Endodermal cell (in vitro differentiated cells): Measurements from ENCODE around the gene TMCO4. TPM values are rescaled to one million over a fixed set of nuclear protein-coding genes. Genes with fewer than 3 reads are reported as not detected.

Source experiments
- DNase-seq: peaks from one replicate; pipeline ENCODE4 v3.0.0-alpha.2; 2017
- H3K27ac ChIP-seq: 2 replicates; pipeline ENCODE4 v1.5.1; 2013; ENCODE audit warnings: mild to moderate bottlenecking, low read depth, low read length, moderate library complexity
- H3K27me3 ChIP-seq: 2 replicates; pipeline ENCODE4 v1.6.1; 2013; ENCODE audit warnings: mild to moderate bottlenecking, low read length, moderate library complexity; ENCODE audit not compliant: insufficient read depth, control insufficient read depth, poor library complexity, severe bottlenecking
- H3K36me3 ChIP-seq: 2 replicates; pipeline ENCODE4 v1.7.0; 2013; ENCODE audit warnings: mild to moderate bottlenecking, low read length, moderate library complexity; ENCODE audit not compliant: control insufficient read depth, insufficient read depth
- H3K4me1 ChIP-seq: one replicate; pipeline ENCODE4 v1.7.0; 2013; ENCODE audit warnings: low read length; ENCODE audit not compliant: control insufficient read depth, insufficient read depth
- H3K4me3 ChIP-seq: 2 replicates; pipeline ENCODE4 v1.5.1; 2013; ENCODE audit warnings: mild to moderate bottlenecking, low read length, moderate library complexity
- H3K9ac ChIP-seq: 2 replicates; pipeline ENCODE4 v1.6.1; 2013; ENCODE audit warnings: mild to moderate bottlenecking, low read length, moderate library complexity; ENCODE audit not compliant: poor library complexity, severe bottlenecking; ENCODE audit errors: extremely low read depth
- H3K9me3 ChIP-seq: 2 replicates; pipeline ENCODE4 v1.6.1; 2013; ENCODE audit warnings: mild to moderate bottlenecking, low read length, moderate library complexity; ENCODE audit not compliant: control insufficient read depth
- H3K27ac Mint-ChIP-seq: 2 replicates; pipeline ENCODE4 v1.8.0; 2020; ENCODE audit warnings: mixed read lengths
- H3K27me3 Mint-ChIP-seq: 2 replicates; pipeline ENCODE4 v1.8.0; 2021; ENCODE audit warnings: mild to moderate bottlenecking, mixed read lengths; ENCODE audit not compliant: insufficient read depth
- H3K36me3 Mint-ChIP-seq: 2 replicates; pipeline ENCODE4 v1.8.0; 2020; ENCODE audit warnings: low read depth, mixed read lengths
- H3K4me1 Mint-ChIP-seq: 2 replicates; pipeline ENCODE4 v1.8.0; 2020; ENCODE audit warnings: mixed read lengths
- H3K4me3 Mint-ChIP-seq: 2 replicates; pipeline ENCODE4 v1.8.0; 2020; ENCODE audit warnings: mild to moderate bottlenecking, moderate library complexity, mixed read lengths
- H3K9me3 Mint-ChIP-seq: 2 replicates; pipeline ENCODE4 v1.8.0; 2020; ENCODE audit warnings: mild to moderate bottlenecking, mixed read lengths
- WGBS, 2 experiments: methylation state at CpG; one replicate each; pipeline versions ENCODE4 v1.1.5 to v1.1.7; 2013; ENCODE audit warnings: missing lambda C conversion rate in 2 of 2, mixed read lengths in 1 of 2; ENCODE audit not compliant: insufficient coverage in 1 of 2, insufficient read length in 1 of 2; 5-methylcytosine and 5-hydroxymethylcytosine counted together
- total RNA-seq, 2 donors: library from RNA; stranded (reverse); fragmentation: NEBNext Ultra II Directional in 1 of 2; extraction: Animal tissue kit (Norgen Biotek cat#: 25700) in 1 of 2; gene quantifications; 2 replicates in 1 of 2; 3 replicates in 1 of 2; pipeline ENCODE4 v1.2.1, GENCODE V29; 2021
- TF ChIP-seq, protein P1 (sequence below): fragments of 200-600 bp; sonication (generic); conservative IDR thresholded peaks from 2 replicates; pipeline ENCODE4 v1.5.0; 2021; ENCODE audit warnings: antibody characterized with exemption, mild to moderate bottlenecking

TMCO4 gene
- total RNA-seq, 2 donors from 2014 or later = 6.2 to 6.6 TPM

DNA sequence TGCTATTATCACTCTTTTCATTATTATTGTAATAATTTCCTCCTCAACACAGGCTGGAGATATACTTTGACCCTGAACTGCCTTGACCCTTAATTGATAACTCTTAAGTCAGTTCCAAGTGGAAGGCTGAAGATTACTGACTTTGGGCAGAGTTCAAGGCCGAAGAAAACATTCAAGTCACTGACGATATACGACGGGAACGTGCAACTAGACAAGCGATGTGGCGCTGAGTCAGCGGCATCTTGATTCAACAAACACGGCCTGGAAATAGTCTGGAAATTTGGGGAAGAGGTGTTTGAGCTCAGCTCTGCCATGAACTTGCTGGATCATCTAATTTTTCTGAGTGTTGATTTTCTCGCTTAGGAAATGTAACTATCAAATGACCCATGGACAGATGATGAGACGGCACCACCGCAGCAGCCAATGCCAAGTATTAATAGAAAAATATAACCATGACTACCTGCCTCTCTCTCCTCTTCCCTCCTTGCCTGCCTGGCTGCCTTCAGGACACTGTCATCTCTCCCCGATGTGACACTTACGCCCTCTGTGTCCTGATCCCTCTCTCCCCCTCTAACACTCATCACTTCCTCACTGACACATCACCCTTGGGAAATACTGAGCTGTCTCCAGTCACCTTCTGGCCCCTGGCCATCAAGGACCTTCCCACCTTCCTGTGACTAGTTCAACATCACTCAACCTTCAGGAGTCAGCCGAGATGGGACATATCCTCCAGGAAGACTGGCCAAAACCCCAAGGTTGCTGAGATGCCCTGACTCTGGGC lies 49.4 kb downstream of the TMCO4 start:
- Mint-ChIP-seq H3K27me3 (peaks cover 2% of the 10 kb centered on the region), H3K4me3 (no peak overlapping the region), H3K36me3 (peaks cover 3% of the 10 kb centered on the region), H3K9me3 (no peaks in the 10 kb centered on the region), H3K27ac (no peak overlapping the region), H3K4me1 (no peaks in the 10 kb centered on the region)
- TF ChIP-seq, protein P1, sequence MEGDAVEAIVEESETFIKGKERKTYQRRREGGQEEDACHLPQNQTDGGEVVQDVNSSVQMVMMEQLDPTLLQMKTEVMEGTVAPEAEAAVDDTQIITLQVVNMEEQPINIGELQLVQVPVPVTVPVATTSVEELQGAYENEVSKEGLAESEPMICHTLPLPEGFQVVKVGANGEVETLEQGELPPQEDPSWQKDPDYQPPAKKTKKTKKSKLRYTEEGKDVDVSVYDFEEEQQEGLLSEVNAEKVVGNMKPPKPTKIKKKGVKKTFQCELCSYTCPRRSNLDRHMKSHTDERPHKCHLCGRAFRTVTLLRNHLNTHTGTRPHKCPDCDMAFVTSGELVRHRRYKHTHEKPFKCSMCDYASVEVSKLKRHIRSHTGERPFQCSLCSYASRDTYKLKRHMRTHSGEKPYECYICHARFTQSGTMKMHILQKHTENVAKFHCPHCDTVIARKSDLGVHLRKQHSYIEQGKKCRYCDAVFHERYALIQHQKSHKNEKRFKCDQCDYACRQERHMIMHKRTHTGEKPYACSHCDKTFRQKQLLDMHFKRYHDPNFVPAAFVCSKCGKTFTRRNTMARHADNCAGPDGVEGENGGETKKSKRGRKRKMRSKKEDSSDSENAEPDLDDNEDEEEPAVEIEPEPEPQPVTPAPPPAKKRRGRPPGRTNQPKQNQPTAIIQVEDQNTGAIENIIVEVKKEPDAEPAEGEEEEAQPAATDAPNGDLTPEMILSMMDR = no peak
- H3K4me3 ChIP-seq = no peak overlapping the region
- no peaks in the 10 kb centered on the region for H3K27me3 ChIP-seq
- H3K9ac ChIP-seq = no peak overlapping the region
- H3K4me1 ChIP-seq = no peaks in the 10 kb centered on the region
- no peaks in the 10 kb centered on the region for H3K9me3 ChIP-seq
- 92 to 93% methylated on average over 15 of the region's 15 CpGs for WGBS, 2 experiments
- no peaks in the 10 kb centered on the region for H3K36me3 ChIP-seq
- no peak for DNase-seq
- no peak overlapping the region for H3K27ac ChIP-seq

DNA sequence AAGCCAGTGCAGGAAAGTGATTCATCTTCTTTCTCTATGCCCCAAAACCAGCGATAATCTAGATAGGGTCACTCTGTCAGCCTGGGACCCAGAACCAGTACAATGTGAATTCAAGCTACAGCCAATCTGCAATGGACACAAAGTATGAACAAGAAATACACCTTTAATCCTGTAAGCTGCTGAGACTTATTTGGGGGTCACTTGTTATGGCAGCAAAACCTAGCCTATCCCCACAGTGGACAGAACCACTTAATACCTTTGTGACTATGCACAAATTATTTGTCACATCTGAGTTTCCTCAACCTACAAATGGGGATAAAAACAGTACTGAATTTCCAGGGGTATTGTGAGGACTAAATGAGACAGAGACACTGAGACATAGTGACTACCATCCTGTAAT lies 50.0 kb downstream of the TMCO4 start:
- Histone ChIP-seq H3K27me3 (peaks cover under 1% of the 10 kb centered on the region), H3K4me3 (no peak overlapping the region), H3K4me1 (no peaks in the 10 kb centered on the region), H3K9ac (no peak overlapping the region), H3K9me3 (no peaks in the 10 kb centered on the region), H3K27ac (no peak overlapping the region), H3K36me3 (no peaks in the 10 kb centered on the region)
- H3K27me3 Mint-ChIP-seq = peaks cover 2% of the 10 kb centered on the region
- peaks cover 3% of the 10 kb centered on the region for H3K36me3 Mint-ChIP-seq
- H3K9me3 Mint-ChIP-seq = no peaks in the 10 kb centered on the region
- WGBS, 2 experiments = 94 to 100% methylated on average over 1 of the region's 1 CpG
- no peak overlapping the region for H3K27ac Mint-ChIP-seq
- no peak overlapping the region for H3K4me3 Mint-ChIP-seq
- no peaks in the 10 kb centered on the region for H3K4me1 Mint-ChIP-seq
- TF ChIP-seq, protein P1 = no peak
- no peak for DNase-seq

DNA sequence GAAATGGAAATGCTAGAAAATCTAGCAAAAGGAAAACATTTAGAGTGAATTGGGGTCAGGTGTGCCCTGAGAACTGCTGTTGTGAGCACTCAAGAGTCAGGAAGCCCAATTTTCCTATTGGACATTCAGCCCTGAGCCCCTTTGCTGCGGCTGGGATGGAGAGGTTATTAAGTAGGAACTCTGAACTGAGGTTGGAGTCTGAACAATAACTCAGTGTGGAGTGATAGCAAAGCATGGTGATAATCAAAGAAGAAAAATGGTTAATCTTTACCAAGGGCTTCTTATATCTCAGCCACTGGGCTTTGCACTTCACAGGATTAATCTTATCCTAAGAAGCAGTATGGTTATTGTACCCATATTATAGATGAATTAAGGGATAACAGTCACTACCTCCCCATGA lies 52.0 kb downstream of the TMCO4 start:
- 80 to 89% methylated on average over 1 of the region's 1 CpG for WGBS, 2 experiments
- TF ChIP-seq, protein P1 = no peak
- Histone ChIP-seq H3K27ac (no peak overlapping the region), H3K9me3 (no peaks in the 10 kb centered on the region), H3K27me3 (peaks cover 5% of the 10 kb centered on the region), H3K4me3 (no peak overlapping the region), H3K9ac (no peak overlapping the region), H3K4me1 (no peaks in the 10 kb centered on the region), H3K36me3 (no peaks in the 10 kb centered on the region)
- no peak overlapping the region for H3K27ac Mint-ChIP-seq
- H3K9me3 Mint-ChIP-seq = no peaks in the 10 kb centered on the region
- H3K4me3 Mint-ChIP-seq = no peak overlapping the region
- H3K27me3 Mint-ChIP-seq = peaks cover 2% of the 10 kb centered on the region
- H3K36me3 Mint-ChIP-seq = peaks cover 3% of the 10 kb centered on the region
- DNase-seq = no peak
- H3K4me1 Mint-ChIP-seq = no peaks in the 10 kb centered on the region
